Activated T-helper 1 cell treated with anti-CD3 and anti-CD28 coated beads, Interleukin-12 subunit alpha, Interleukin-12 subunit beta, Interleukin-2, Interleukin-4 antibody, amounts not matched to agents 30 ng/mL and 10 ng/mL and 1 ng/mL, durations not matched to agents 14 hours and 24 hours and 36 hours (primary cell): ENCODE results near the gene C20orf144. TPM values are rescaled to one million over a fixed set of nuclear protein-coding genes. Genes with fewer than 3 reads are reported as not detected.
A peak's percentile ranks its signal among the peaks of the same experiment; 100 is the strongest.

Experiments used
- DNase-seq: peaks from one replicate; pipeline ENCODE4 v3.0.0; 2021; ENCODE audit warnings: low spot score
- H3K27ac Mint-ChIP-seq: one replicate; pipeline ENCODE4 v1.8.0; 2021; ENCODE audit warnings: mild to moderate bottlenecking, mixed read lengths
- H3K27me3 Mint-ChIP-seq: one replicate; pipeline ENCODE4 v1.8.0; 2022; ENCODE audit warnings: mild to moderate bottlenecking, moderate library complexity, mixed read lengths; ENCODE audit not compliant: insufficient read depth
- H3K36me3 Mint-ChIP-seq: one replicate; pipeline ENCODE4 v1.8.0; 2021; ENCODE audit warnings: low read depth, mixed read lengths
- H3K4me1 Mint-ChIP-seq: one replicate; pipeline ENCODE4 v1.8.0; 2021; ENCODE audit warnings: low read depth, mixed read lengths
- H3K4me3 Mint-ChIP-seq: one replicate; pipeline ENCODE4 v1.8.0; 2021; ENCODE audit warnings: mild to moderate bottlenecking, moderate library complexity, mixed read lengths
- H3K9me3 Mint-ChIP-seq: one replicate; pipeline ENCODE4 v1.8.0; 2021; ENCODE audit warnings: mixed read lengths
- intact Hi-C: fragments of 100-400 bp; cut with micrococcal nuclease; formaldehyde crosslinking; loops from one replicate; pipeline ENCODE4 v1.15.1; 2024
- total RNA-seq: library from RNA; stranded (reverse); gene quantifications from 2 replicates; pipeline ENCODE4 v1.2.3, GENCODE V29; 2022

Gene C20orf144
- total RNA-seq, 1 donor from 2014 or later = 0.29 TPM

GRCh38 chr20:33703498-33704137 is 41.5 kb downstream of the C20orf144 start:
- no peaks in the 10 kb centered on the region for H3K27me3 Mint-ChIP-seq
- H3K9me3 Mint-ChIP-seq = peaks cover 3% of the 10 kb centered on the region
- H3K4me1 Mint-ChIP-seq = no peaks in the 10 kb centered on the region
- peaks cover 3% of the 10 kb centered on the region for H3K36me3 Mint-ChIP-seq
- no peak overlapping the region for H3K27ac Mint-ChIP-seq
- no peak overlapping the region for H3K4me3 Mint-ChIP-seq
- no peak for DNase-seq
- intact Hi-C loops = no loop called here

GRCh38 chr20:33704197-33704924 is 42.2 kb downstream of the C20orf144 start:
- intact Hi-C loops = no loop called here
- no peak for DNase-seq
- peaks cover 4% of the 10 kb centered on the region for H3K36me3 Mint-ChIP-seq
- H3K9me3 Mint-ChIP-seq = peaks cover 3% of the 10 kb centered on the region
- no peaks in the 10 kb centered on the region for H3K27me3 Mint-ChIP-seq
- no peak overlapping the region for H3K27ac Mint-ChIP-seq
- peaks cover 5% of the 10 kb centered on the region for H3K4me1 Mint-ChIP-seq
- no peak overlapping the region for H3K4me3 Mint-ChIP-seq

DNA sequence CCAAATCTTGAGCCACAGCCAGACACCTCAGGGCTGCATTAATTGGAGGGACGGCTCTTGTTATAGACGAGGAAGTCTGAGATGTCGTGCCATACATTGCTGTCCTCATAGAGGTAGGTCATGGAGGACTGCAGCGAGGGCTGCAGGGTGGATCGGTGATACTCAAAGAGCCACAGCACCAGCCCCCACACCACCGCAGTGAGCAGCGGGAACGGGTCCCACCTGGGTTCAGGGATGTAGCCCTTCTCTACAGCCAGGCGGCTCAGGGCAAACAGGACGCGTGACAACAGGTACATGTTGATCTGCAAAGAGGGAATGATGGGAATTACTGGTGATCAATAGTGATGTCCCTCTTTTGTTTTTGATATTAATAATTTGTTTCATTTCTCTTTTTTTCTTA is 45.5 kb downstream of the C20orf144 start:
- peaks cover 28% of the 10 kb centered on the region for H3K4me1 Mint-ChIP-seq
- no peak overlapping the region for H3K4me3 Mint-ChIP-seq
- H3K27me3 Mint-ChIP-seq = no peaks in the 10 kb centered on the region
- H3K36me3 Mint-ChIP-seq = peaks cover 15% of the 10 kb centered on the region
- DNase-seq = no peak
- no peak overlapping the region for H3K27ac Mint-ChIP-seq
- intact Hi-C loops = no loop called here
- no peaks in the 10 kb centered on the region for H3K9me3 Mint-ChIP-seq

- H3K27me3 Mint-ChIP-seq = no peaks in the 10 kb centered on the region
- no peak overlapping the region for H3K4me3 Mint-ChIP-seq
- no peaks in the 10 kb centered on the region for H3K9me3 Mint-ChIP-seq
- H3K27ac Mint-ChIP-seq = peak overlapping the region; percentile 84
- peaks cover 17% of the 10 kb centered on the region for H3K36me3 Mint-ChIP-seq
- H3K4me1 Mint-ChIP-seq = peaks cover 28% of the 10 kb centered on the region
- intact Hi-C loops = loop anchor here (1.0 kb wide), 2 partner anchors 11 to 23 kb away; partner anchors contain the start of genes E2F1 and PXMP4
- no peak for DNase-seq
Observed at GRCh38 chr20:33709398-33709797, 47.3 kb downstream of the C20orf144 start.

DNA sequence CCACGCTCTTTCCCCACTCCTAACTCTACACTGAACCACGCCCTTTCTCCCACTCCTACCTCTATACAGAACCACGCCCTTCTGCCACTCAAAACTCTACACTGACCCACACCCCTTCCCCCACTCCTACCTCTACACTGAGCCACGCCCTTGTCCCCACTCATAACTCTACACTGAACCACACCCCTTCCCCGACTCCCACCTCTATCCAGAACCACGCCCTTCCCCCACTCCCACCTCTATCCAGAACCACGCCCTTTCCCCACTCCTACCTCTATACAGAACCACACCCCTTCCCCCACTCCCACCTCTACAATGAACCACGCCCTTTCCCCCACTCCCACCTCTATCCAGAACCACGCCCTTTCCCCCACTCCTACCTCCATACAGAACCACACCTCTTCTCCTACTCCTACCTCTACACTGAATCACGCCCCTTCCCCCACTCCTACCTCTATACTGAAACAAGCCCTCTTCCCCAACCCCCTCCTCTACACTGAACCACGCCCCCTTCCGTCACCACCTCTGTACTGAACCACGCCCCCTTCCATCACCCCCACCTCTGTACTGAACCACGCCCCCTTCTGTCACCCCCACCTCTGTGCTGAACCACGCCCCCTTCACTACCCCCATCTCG is 47.9 kb downstream of the C20orf144 start:
- H3K27ac Mint-ChIP-seq = peak overlapping the region; percentile 48
- peaks cover 17% of the 10 kb centered on the region for H3K36me3 Mint-ChIP-seq
- H3K9me3 Mint-ChIP-seq = no peaks in the 10 kb centered on the region
- DNase-seq = no peak
- H3K4me1 Mint-ChIP-seq = peaks cover 28% of the 10 kb centered on the region
- no peaks in the 10 kb centered on the region for H3K27me3 Mint-ChIP-seq
- H3K4me3 Mint-ChIP-seq = no peak overlapping the region
- intact Hi-C loops = loop anchor here (1.0 kb wide), 2 partner anchors 10 to 24 kb away; partner anchors contain the start of genes E2F1 and PXMP4

GRCh38 chr20:33710681-33711445 is 48.7 kb downstream of the C20orf144 start:
- Mint-ChIP-seq H3K36me3 (peaks cover 17% of the 10 kb centered on the region), H3K9me3 (no peaks in the 10 kb centered on the region), H3K4me1 (peaks cover 28% of the 10 kb centered on the region), H3K4me3 (no peak overlapping the region), H3K27ac (no peak overlapping the region), H3K27me3 (no peaks in the 10 kb centered on the region)
- no peak for DNase-seq
- intact Hi-C loops = no loop called here

DNA sequence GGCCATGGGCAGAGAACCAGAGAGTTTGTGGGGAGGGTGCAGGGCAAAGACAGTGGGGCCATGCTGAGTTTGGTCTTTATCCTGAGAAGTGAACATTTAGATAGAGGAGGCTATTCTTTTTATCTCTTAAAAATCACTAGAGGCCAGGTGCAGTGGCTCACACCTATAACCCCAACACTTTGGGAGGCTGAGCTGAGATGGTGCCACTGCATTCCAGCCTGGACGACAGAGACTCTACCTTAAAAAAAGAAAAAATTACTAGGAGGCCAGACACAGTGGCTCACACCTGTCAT is 49.3 kb downstream of the C20orf144 start:
- Mint-ChIP-seq H3K27me3 (no peaks in the 10 kb centered on the region), H3K36me3 (peaks cover 20% of the 10 kb centered on the region), H3K4me1 (peaks cover 34% of the 10 kb centered on the region), H3K9me3 (no peaks in the 10 kb centered on the region), H3K4me3 (no peak overlapping the region), H3K27ac (no peak overlapping the region)
- DNase-seq = no peak
- intact Hi-C loops = no loop called here

Other genes with a start within 250 kb of the C20orf144 start
- 0.76 and 0.91 TPM in 2 replicates for gene SNTA1, start 218.6 kb upstream of the C20orf144 start, total RNA-seq
- gene CBFA2T2, start 172.2 kb upstream of the C20orf144 start, total RNA-seq = 12.0 and 13.2 TPM in 2 replicates
- 3.7 and 4.2 TPM in 2 replicates for gene ACTL10, start 4.6 kb downstream of the C20orf144 start, total RNA-seq
- 30.7 and 31.2 TPM in 2 replicates for gene NECAB3, start 12.1 kb downstream of the C20orf144 start, total RNA-seq
- 77.5 and 80.6 TPM in 2 replicates for gene E2F1, start 24.1 kb downstream of the C20orf144 start, total RNA-seq
- 7.3 and 7.9 TPM in 2 replicates for gene PXMP4, start 58.0 kb downstream of the C20orf144 start, total RNA-seq
- 6.7 and 6.8 TPM in 2 replicates for gene ZNF341, start 69.7 kb downstream of the C20orf144 start, total RNA-seq
- gene CHMP4B, start 149.0 kb downstream of the C20orf144 start, total RNA-seq = 94.5 and 96.4 TPM in 2 replicates